ENCODE measurements around the gene AKAP13. TPM values are rescaled to one million over a fixed set of nuclear protein-coding genes. Genes with fewer than 3 reads are reported as not detected.

The AKAP13 gene
- total RNA-seq, 4 donors from 2014 or later = 128 to 460 (median 243) TPM

- DNase-seq = peak in 1 of 2 donors; percentile 23
- intact Hi-C loops (cut with DNase I; ENCODE audit: low total_unique reads) = no loop called here
- Histone ChIP-seq H3K4me1 (peaks cover 0 to 16% of the 10 kb centered on the region in 2 donors), H3K27ac (peak overlapping the region; percentile 58 to 62), H3K4me3 (no peak overlapping the region), H3K27me3 (no peaks in the 10 kb centered on the region), H3K9me3 (no peaks in the 10 kb centered on the region), H3K36me3 (no peaks in the 10 kb centered on the region)
- TF ChIP-seq CTCF (IDR thresholded peaks at IDR 0.05) = no peak
- no peak for TF ChIP-seq POLR2A (IDR thresholded peaks at IDR 0.05)
Measured at GRCh38 chr15:85743392-85744055, 363.1 kb downstream of the AKAP13 start.

- Histone ChIP-seq H3K27ac (peak overlapping the region; percentile 58 to 62), H3K9me3 (no peaks in the 10 kb centered on the region), H3K27me3 (no peaks in the 10 kb centered on the region), H3K36me3 (no peaks in the 10 kb centered on the region), H3K4me3 (no peak overlapping the region), H3K4me1 (peaks cover 0 to 16% of the 10 kb centered on the region in 2 donors)
- TF ChIP-seq POLR2A (IDR thresholded peaks at IDR 0.05) = no peak
- no peak for TF ChIP-seq CTCF (IDR thresholded peaks at IDR 0.05)
- DNase-seq = peak in 1 of 2 donors; percentile 16
- intact Hi-C loops (cut with DNase I; ENCODE audit: low total_unique reads) = no loop called here
Measured at GRCh38 chr15:85744579-85744978, 364.2 kb downstream of the AKAP13 start.

- TF ChIP-seq POLR2A (IDR thresholded peaks at IDR 0.05) (no peak), CTCF (IDR thresholded peaks at IDR 0.05) (no peak)
- Histone ChIP-seq H3K27ac (peak overlapping the region; percentile 58 to 62), H3K27me3 (no peaks in the 10 kb centered on the region), H3K4me3 (no peak overlapping the region), H3K9me3 (no peaks in the 10 kb centered on the region), H3K4me1 (peaks cover 0 to 16% of the 10 kb centered on the region in 2 donors), H3K36me3 (no peaks in the 10 kb centered on the region)
- peak in 1 of 2 donors; percentile 16 for DNase-seq
- intact Hi-C loops (cut with DNase I; ENCODE audit: low total_unique reads) = no loop called here
Measured at GRCh38 chr15:85745023-85745422, 364.6 kb downstream of the AKAP13 start.

GRCh38 chr15:85745525-85746150 is 365.2 kb downstream of the AKAP13 start:
- Histone ChIP-seq H3K4me3 (no peak overlapping the region), H3K27me3 (no peaks in the 10 kb centered on the region), H3K27ac (peak overlapping the region; percentile 29 to 34), H3K4me1 (peaks cover 0 to 19% of the 10 kb centered on the region in 2 donors), H3K36me3 (no peaks in the 10 kb centered on the region), H3K9me3 (no peaks in the 10 kb centered on the region)
- intact Hi-C loops (cut with DNase I; ENCODE audit: low total_unique reads) = no loop called here
- DNase-seq = peak in 1 of 2 donors; percentile 12
- TF ChIP-seq CTCF (IDR thresholded peaks at IDR 0.05) = no peak
- no peak for TF ChIP-seq POLR2A (IDR thresholded peaks at IDR 0.05)

- H3K27me3 ChIP-seq = no peaks in the 10 kb centered on the region
- DNase-seq = peak in 1 of 2 donors; percentile 13
- peaks cover 7 to 19% of the 10 kb centered on the region in 2 donors for H3K4me1 ChIP-seq
- no peak overlapping the region for H3K4me3 ChIP-seq
- no peaks in the 10 kb centered on the region for H3K36me3 ChIP-seq
- intact Hi-C loops (cut with DNase I; ENCODE audit: low total_unique reads) = no loop called here
- H3K9me3 ChIP-seq = no peaks in the 10 kb centered on the region
- H3K27ac ChIP-seq = peak overlapping the region; percentile 0 to 29
- TF ChIP-seq CTCF (IDR thresholded peaks at IDR 0.05) (no peak), POLR2A (IDR thresholded peaks at IDR 0.05) (no peak)
Measured at GRCh38 chr15:85746641-85747040, 366.2 kb downstream of the AKAP13 start.

Data from uterus (tissue), 4 donors.